GM21447 (cell line): ENCODE results near the gene PGLYRP2.
"Not testable (repeated sequence)": the region's sequence is repeated elsewhere in the genome, so short reads cannot be mapped to it uniquely, and the experiment has no call there.

Experiments
- ATAC-seq: cut with Tn5 transposase; IDR thresholded peaks from one replicate; pipeline ENCODE4 v1.9.1; 2021; ENCODE audit not compliant: unreplicated experiment

Gene PGLYRP2

DNA sequence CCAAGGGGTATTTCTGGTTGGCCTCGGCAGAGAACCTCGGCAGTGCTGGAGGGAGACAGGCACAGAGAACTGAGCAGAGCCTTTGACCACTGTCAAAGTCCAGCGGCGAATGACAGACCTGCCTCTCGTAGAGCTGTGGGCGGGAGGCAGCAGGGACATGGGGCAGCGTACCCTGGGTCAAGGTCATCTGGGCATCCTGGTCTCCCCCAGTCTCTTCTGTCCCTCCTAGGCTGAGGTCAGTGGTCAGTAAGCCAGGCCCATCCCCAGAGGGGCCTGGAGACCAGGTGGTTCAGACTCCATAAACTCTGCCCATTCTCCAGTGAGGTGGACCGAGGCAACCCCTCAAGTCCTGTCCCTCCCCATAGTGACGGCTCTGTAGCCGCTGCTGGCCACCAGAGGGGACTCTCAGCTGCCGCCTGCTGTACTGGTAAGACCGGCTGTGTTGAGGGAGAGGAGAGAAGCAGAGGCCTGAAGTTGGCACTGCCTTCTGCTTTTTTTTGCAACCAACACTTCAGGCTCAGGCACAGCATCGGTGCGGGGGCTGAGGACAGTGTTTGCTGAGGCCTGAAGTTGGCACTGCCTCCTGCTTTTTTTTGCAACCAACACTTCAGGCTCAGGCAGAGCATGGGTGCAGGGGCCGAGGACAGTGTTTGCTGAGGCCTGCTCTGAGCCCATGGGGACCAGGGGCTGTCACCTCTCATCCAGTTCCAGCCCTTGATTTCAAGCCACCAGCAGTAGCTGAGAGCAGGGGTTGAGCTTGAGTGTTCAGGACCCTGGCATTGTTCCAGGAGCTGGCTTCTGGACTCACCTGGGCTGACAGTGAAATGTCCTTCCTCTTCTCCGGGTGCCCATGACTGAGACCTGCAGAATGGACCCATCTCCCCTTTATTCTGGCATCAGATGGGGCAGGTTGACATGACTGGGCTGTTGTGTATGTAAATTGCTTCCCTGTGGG is at the start of gene PGLYRP2:
Gene PGLYRP2 (minus strand): TSS at position 111 of the 955 bp plus-strand sequence. CDS start 130 bp downstream, outside the sequence.
- no peak for ATAC-seq

DNA sequence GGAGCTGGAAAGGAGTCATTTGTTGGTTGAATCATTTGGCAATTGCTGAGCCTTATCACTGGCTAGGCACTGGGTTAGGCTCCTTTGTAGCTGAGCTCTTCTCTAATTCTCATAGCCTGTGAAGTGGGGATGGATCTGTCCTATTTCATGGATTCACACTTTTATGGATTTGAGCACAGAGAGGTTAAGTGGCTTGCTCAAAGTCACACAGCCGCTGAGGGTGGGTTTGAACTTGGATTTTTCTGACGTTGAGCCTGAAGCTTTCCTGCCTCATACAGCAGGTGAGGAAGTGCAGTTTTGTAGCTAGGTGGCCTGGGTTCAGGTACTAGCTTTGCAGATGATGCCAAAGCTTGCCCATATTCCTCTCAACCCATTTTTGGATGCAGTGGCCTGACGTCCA is 48.4 kb upstream of the PGLYRP2 start:
- no peak for ATAC-seq

GRCh38 chr19:15526408-15526807 is 47.1 kb upstream of the PGLYRP2 start:
- no peak for ATAC-seq

DNA sequence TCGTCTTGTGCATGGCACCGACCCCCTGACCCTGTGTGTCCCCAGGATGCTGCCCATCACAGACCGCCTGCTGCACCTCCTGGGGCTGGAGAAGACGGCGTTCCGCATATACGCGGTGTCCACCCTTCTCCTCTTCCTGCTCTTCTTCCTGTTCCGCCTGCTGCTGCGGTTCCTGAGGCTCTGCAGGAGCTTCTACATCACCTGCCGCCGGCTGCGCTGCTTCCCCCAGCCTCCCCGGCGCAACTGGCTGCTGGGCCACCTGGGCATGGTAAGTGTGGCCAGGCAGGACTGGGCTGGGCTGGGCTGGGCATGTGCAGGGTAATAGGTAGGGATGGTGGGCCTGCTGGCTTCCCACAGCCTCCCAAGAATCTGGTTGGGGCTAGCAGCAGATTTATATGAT is 46.0 kb upstream of the PGLYRP2 start:
- ATAC-seq = no peak

DNA sequence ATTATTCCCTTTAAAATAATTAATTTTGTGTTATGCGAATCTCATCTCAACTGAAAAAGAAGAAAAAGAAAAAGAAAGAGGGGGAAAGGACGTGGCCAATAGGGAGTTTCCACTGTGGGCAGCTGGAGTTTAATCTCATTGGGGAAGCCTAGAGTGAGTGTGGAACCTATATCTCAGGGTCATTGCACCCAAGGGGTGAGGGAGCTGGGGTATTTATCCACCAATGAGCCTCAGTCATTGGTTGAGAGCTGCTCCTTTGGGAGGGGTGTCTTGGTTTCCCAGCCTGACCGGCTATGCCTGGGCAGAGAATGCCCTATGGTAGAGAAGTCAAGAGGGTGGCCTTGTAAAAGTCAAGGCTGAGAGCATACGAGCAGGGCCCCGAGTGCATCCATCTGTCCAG is 45.5 kb upstream of the PGLYRP2 start:
- no peak for ATAC-seq

- no peak for ATAC-seq
Measured at GRCh38 chr19:15519433-15519976, 40.2 kb upstream of the PGLYRP2 start.

DNA sequence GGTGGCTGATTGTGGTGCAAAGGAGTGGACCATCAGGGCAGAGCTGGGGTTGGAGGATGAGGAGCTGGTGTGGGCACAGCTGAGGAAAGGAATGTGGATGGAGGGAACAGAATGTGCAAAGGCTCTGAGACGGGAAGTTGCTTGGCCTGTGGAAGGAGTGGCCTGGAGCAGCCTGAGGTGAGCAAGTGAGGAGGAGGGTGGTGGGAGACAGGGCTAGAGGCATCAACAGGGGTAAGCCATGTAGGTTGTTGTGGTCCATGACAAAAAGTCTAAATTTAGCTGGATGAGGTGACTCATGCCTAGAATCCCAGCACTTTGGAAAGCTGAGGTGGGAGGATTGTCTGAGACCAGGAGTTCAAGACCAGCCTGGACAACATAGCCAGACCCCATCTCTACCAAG is 38.5 kb upstream of the PGLYRP2 start:
- no peak for ATAC-seq

GRCh38 chr19:15516363-15516762 is 37.1 kb upstream of the PGLYRP2 start:
- ATAC-seq = no peak

GRCh38 chr19:15515227-15515625 is 35.9 kb upstream of the PGLYRP2 start:
- not testable (repeated sequence) for ATAC-seq

DNA sequence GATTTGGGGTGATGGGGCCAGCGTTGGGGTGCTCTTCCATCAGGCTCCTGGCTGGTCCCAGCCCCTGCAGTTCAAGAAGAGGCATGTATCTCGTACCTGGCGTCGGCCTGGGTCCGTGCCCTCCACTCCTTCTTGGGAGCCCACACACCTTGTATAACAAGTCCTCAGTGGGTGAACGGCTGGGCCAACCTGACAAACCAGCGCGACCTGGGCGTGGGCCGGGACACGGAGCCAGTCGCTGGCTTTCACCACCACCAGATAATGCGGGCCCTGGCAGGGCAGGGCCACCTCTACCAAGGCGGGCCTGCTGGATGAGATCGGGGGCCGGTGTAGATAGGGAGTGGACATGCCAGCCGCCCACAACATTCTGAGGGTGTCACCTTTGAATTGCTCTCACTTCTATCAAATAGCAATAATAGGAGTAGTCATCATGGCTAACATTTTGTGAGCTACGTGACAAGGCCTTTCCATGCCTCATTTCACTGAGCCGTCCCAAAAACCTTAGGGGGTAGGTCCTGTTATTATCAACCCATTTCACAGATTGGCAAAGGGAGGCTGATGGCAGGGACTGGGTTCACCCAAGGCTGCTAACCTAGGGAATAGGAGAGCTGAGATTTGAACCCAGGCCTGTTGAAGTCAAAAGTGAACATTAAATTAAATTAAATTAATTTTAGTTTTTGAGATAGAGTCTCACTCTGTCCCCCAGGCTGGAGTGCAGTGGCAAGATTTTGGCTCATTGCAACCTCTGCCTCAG is 32.5 kb upstream of the PGLYRP2 start:
- no peak for ATAC-seq

- no peak for ATAC-seq
Measured at GRCh38 chr19:15508035-15508710, 28.9 kb upstream of the PGLYRP2 start, which contains the start of gene CYP4F22. Gene CYP4F22 (plus strand): TSS chr19:15508525. CDS start chr19:15525337, 16,812 bp downstream.

GRCh38 chr19:15507068-15508034 is 28.1 kb upstream of the PGLYRP2 start:
- no peak for ATAC-seq

DNA sequence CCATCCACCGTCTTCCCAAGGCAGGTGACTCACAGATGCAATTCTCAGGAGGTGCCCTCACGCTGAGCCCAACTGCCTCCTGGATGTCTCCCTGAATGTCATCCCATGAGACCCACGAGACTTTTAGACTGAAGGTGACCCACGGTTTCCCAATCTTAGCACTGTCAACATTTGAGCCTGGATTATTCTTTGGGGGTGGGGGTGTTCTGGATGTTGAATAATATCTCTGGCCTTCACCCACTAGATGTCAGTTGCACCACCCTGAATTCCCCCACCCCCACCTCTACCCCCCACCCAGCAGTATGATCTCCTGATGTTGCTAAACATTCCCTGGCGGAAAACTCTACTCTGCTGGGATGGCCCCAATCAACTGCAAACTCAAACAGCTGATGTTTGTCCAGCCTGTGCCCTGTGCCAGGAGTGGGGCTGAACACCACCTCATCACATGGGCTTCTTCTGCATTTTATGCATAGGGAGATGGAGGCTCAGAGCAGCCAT is 26.8 kb upstream of the PGLYRP2 start:
- ATAC-seq = no peak

- no peak for ATAC-seq
Measured at GRCh38 chr19:15502264-15502663, 23.0 kb upstream of the PGLYRP2 start.

- no peak for ATAC-seq
Measured at GRCh38 chr19:15501596-15501995, 22.3 kb upstream of the PGLYRP2 start.

DNA sequence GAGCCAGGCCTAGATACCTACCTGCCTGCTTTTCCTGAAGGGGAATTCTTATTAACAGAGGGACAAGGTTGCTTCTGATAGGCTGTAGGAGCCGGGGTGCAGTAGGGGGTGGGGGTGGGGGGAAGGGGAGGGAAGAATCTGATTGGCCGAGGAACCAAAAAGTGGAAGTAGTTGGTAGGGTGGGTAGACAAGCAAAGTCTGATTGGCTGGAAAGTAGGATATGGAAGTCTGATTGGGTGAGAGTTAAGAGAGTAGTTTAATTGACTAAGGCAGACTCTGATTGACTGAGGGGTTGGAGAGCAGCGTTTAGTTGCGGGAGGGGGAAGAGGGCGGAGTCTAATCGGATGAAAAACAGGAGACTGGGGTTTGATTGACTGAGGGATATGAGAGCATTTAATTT is 19.6 kb upstream of the PGLYRP2 start:
- no peak for ATAC-seq

- no peak for ATAC-seq
Measured at GRCh38 chr19:15498156-15498858, 19.0 kb upstream of the PGLYRP2 start.

- ATAC-seq = no peak
Measured at GRCh38 chr19:15495151-15495550, 15.8 kb upstream of the PGLYRP2 start.
